ENCODE measurements around the gene KRT79.

The KRT79 gene

DNA sequence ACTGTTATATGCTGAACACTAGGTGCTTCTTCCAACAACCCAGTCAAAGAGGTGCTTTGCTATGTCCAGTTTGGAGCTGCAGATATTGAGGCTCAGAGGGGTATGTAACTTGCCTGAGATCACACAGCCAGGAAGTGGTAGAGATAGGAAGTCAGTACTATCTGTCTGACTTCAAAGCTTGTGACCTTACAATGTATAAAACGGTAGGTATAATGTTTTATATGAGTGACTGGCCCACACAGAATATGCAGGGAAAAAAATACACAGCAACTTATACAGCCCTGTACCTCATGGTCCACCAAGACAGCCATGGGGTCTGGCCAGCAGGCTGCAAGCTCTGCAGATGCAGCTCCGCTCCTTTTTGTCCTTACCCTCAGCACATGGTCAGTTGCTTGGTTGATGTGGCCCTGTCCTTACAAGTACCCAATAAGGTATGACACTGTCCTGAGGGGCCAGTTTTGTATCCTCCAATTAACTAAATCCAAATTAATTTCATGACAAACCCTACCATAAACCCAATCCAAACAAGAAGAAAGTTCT lies 16.3 kb downstream of the KRT79 start:
- DNase-seq = no peak

DNA sequence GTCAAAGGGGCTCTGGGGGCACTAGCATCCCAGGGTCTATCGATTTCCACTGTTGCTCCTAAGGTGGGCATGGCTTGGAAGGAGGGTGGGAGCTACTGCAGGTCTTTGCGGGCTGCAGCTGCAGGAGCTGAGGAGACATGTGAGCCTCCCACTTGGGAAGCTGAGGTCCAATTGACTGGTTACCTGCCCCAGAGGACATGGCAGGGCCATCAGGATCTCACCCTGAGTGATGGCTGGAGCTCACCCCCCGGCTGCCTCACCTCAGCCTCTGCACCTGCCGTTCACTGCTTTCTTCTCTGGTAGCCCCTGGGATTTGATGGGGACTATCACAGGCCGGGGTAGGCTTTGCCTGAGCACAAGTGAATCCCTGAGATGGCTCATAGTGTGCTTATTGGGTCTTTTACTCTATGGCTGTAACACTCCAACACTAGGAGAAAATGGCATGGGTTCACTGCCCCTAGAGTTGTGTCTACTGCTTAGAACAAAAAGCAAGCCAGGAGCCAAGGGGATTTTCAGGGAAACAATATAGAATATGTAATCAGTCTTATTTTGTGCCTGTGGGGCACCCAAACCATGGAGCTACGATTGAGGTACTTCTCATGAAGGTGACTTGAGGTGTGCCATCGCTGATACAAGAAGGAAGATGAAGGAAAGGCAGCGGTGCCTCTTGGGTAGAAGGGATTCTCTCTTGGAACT lies 17.0 kb downstream of the KRT79 start:
- no peak for DNase-seq

DNA sequence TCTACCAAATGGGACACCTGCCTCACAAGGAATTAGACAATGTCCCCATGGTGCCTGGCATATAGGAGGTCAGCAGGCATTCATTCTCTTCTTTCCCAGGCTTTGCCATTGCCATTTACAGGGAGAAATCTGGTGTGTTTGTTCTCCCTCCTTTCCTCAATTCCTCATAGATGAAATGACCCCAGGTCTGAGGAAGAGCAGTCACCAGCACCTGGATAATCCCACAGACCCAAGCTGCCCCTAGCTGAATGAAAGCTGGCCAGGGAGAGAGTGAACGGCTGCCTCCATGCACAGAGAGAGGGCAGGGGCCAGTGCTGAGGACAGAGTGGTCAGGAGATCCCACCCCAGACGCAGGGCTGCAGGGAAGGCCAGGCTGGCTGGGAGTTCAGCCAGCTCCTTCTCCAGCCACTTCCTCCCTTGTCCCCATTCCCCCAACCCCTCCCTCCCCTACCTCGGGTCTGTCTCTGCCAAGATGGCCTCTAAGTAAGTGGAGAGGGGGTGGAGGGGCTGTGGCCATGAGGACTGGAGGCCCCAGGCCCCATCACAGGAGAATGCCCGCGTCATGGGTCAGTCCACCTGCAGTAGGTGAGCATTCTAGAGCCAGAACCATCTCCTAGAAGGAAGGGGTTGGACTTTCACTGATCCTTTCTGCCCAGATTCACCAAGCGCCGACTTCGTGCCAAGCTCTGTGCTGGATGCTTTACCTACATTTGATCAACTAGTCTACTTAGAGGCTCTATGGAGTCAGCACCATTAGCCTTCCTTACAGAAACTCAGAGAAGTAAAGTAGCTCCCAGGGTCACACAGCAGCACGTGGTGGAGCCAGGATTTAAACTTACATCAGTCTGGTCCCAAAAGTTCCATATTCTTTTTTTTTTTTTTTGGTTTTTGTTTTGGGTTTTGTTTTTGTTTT lies 18.2 kb downstream of the KRT79 start:
- DNase-seq = no peak

DNA sequence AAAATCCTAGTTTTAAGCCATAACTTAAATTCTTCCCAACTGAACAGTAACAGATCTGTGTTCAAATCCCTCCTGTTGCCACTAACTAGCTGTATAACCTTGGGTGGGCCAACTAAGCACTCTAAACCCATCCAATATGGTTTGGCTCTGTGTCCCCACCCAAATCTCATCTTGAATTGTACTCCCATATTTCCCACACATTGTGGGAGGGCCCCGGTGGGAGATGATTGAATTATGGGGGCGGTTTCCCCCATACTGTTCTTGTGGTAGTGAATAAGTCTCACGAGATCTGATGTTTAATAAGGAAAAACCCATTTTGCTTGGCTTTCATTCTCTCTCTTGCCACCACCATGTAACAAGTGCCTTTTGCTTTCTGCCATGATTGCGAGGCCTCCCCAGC lies 18.9 kb downstream of the KRT79 start:
- DNase-seq = no peak

DNA sequence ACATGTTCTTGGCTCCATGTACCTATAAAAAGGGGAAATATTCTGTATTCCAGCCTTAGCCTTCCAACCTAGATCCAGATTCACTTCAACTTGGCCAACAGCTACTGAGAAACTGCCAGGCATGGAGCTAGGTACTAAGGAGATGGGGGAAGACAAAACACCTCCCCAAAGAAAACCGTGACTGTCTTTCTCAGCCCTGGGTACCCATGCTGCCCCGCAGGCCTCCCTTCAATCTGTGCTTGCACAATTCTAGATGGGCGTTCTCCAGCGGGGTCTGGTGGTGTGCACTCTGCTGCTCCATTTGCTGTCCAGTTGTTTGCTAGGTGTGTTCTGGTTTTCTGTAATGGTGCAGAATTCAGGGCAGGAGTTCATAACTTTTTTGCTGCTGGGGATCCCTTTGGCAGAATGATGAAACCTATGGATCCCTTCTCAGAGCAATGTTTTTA lies 19.4 kb downstream of the KRT79 start:
- DNase-seq = no peak

DNA sequence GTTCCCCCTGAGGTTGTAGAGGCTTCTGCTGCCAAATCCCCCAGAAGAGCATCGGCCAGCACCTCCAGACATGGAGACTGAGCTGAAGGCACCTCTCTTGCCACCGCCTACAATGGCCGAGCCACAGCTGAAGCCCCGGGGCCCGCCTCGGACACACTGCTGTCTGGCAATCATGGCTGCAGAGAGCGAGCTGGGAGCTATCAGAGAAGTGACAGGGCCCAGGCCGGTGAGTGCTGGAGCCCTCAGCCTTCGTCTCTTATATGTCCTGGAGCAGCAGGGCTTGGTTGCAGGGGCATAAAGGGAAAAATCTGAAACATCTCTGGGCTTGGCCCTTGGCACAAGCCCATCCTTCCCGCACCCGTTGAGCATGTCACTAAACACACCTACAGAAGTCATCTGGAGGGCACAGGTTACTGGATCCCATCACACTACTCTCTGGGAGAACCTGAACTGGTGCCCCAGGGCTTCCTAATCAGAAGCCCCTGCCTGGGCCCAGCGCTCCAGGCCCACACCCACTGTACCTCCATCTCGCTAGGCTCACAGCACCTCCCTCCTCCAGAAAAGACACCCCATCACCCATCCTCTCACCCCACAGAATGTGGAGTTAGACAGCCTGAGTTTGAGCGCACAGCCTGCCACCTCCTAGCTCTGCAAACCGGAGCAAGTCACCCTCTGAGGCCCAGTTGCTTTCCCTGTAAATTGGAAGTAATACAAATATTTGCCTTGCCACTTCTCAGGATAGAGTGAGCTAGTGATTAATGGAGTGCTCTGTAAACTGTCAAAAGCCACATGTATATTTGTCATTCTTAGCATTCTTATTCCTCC lies 20.0 kb downstream of the KRT79 start, which contains the start of gene KRT4:
Gene KRT4, minus strand, starts transcription at position 232 of the 825 bp plus-strand sequence. Its CDS starts 58 bp downstream, at position 174.
- no peak for DNase-seq

DNA sequence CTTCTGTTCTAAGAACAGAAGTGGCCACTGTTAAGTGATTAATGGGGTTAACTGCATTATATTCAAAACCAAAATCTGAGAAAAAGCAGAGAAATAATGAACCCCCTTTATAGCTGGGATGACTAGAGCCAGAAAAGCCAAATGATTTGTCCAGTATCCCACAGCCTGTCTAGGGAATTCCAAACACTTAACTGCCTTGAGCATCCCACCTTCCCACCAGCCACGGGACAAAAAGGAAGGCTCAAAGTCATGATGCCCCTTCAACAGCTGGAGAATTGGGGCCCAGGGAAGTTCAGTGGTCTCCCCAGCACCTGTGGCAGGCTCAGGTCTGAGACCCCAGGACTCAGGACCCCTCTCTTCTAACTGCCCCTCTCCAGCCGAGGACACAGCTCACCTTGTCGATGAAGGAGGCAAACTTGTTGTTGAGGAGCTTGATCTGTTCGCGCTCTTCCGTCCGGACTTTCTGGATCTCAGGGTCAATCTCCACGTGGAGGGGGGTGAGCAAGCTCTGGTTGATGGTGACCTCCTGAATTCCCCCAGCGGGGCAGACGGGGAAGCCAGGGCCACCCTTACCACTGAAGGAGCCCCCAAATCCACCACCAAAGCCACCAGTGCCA lies 20.8 kb downstream of the KRT79 start:
- DNase-seq = no peak

DNA sequence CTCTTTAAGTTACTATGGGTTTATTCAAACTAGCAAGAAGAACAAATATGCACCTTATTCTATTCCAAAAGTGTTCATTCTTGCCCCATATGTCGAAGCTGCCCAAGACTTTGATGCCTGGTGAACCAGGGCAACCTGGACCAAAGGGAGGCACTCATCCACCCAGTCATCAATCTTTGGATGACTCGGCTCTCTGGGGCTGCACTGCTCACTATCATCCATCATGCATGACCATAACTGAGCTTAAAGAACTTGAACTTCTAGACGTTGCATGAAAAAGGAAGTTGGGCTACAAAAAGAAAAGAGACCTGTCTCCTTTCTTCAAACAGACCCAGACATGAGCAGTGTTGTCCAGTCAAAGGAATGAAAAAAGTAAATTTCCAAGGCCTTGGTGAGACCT lies 21.4 kb downstream of the KRT79 start:
- DNase-seq = no peak

DNA sequence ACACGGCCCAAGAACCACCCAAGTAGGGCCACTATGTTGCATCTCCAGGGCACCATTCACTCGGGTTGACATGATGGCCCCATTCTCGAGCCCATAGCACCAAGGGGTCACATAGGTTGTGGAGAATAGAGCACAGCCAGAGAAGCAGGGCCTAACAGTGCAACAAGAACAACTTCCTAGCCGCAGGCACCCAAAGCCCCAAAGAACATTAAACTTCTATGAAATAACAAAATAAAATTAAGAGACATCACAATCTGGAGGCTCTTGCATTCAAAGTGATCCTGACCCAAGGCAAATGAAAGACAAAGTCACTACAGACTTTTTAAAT lies 22.1 kb downstream of the KRT79 start:
- DNase-seq = no peak

DNA sequence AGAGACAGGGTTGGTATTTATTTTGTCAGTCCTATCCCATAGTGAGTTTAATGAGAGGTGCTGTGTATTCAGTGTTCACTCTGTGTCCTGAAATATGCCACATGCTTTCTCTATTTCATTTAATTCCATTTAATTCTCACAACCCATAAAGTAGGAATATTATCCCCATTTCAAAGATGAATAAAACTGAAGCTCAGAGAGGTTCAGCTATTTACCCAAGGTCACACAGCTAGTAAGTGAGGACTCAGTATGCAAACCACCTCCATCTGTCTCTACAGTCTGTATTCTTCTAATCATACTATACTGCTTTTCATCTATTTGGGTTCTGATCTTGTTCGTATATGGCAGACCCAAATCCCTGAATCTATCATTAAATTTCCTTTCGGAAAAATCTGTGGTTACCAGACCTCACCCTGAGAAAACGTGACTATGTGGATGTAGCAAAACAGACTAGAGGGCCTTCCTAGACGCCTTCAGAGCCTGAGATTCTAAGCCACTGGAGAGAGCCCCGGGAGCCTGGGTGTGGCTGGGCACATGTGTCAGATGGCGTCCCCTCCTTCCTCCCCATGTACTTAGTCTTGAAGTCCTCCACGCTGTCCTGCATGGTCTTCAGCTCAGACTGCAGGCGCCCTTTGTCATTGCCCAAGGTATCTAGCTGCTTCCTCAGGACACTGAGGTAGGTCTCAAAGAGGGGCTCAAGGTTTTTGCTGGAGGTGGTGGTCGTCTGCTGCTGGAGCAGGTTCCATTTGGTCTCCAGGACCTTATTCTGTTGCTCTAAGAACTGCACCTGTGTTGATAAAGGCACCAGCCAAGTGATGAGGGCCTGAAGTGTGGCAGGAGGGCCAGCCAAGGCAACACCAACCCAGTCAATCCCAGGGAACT lies 22.7 kb downstream of the KRT79 start:
- no peak for DNase-seq

DNA sequence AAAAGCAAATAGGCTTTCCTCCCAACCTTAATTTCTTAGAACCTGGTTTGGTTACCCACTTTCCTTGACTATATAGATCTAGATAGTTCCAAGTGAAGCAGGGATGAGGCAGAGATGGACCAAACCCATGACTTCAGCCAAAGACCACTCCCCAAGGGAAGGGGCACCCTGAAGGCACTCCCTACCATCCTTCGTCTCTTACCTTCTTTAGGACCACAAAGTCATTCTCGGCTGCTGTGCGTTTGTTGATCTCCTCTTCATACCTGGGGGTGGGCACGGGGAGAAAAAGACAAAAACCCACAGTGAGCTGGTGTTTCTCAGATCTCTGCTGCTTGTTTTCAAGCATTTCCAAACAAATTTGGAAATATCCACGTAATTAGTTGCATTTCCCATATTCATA lies 23.6 kb downstream of the KRT79 start:
- DNase-seq = no peak

DNA sequence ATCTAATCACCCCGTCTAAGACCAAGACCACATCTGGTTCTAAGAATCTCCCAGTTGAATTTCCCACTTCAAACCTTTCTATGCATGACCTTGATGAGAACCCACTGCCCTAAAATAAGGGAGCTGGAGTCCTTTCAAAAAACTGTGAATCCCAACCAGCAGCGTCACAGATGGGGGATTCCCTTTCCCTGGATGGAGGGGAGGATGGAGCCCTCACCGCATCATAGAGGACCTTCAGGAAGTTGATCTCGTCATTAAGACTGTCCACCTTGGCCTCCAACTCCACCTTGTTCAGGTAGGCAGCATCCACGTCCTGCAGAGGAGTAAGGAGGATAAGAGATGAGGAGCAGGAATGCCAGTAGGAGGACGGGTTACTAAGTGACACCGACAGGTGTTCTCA lies 24.9 kb downstream of the KRT79 start:
- DNase-seq = no peak

DNA sequence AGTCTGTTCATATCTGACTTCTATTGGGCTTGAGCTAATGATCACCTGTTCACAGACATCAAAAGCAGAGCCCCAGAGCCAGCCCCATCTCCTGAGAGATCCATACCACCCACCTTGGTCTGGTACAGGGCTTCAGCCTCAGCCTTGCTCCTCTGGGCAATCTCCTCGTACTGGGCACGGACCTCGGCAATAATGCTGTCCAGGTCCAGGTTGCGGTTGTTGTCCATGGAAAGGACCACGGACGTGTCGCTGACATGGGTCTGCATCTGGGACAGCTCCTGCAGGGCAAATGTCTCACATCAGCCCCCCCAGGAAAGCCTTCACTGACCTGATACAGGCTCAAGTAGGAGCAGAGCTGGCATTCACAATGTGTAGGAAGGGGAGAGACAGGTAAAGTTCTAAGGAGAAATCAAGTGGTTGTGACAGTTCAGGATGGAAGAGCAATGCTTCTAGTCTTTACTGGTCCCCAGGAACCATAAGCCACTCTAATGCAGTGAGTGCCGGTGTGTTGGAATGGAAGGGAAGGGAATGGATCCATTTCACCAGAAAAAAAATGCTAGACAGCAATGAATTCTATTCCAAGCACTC lies 25.4 kb downstream of the KRT79 start:
- no peak for DNase-seq

DNA sequence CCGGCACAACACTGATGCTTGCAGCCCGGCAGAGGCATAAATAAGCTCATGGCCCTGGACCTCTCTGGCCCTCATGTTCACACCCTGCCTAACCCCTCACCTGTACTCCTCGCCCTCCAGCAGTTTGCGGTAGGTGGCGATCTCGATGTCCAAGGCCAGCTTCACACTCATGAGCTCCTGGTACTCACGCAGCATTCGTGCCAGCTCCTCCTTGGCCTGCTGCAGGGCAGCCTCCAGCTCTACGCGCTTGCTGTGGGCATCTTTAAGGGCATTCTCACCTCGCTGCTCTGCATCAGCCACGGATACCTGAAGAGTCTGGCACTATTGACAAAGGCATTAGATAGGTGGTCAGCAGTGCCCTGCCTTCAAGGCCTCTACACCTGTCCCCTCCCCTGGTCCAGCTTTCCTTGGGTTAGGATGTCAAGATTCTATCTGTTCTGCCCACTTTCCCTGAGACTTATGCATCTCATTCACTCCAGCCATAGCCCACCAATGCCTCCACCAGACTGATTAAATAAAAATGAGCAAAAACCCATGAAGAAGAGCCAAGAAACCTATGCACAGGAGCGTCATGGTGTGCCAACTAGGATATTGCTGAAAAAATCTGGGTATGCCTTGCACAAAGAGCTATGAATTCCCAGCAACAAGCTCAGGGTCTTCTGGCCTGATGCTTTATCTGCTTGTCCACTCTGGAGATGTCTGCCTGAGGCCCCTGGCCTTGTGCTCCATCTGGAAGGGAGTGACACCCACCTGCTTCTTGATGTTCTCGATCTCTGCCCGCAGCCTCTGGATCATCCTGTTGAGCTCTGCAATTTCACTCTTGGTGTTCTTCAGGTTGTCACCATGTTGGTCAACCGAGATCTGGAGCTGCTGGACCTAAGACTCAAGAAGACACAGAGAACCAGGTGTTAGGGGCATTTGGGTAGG lies 26.3 kb downstream of the KRT79 start:
- no peak for DNase-seq

DNA sequence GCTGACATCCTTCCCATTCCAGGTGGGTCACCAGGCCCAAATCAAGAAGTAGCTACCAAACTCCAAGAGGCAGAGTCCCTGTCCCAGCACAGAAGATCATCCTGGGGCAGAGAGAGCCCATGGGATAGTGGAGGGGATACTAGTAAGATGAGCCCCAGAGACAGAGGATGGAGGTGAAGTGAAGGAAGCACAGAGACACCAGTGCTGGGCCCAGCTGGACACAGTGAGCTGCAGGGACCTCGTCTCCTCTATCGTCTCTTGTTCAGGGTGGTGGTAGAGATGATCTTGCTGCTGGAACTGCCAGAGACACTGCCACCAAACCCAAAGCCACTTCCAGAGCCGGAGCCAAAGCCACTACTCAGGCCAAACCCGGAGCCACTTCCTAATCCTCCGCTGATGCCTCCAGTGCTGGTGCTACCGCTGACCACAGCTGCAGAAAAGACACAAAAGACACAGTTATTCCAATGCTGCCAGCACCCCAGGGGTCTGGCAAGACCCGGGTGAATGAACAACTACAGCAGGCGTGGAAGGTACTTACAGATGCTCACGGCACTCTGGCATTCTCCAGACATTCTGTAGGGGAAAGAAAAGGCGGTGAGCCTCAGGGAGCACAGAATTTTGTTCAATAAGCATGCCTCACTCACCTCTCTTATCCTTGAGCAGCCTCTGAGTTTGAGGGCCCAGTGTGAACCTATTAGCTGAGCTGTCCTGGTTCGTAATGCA lies 27.1 kb downstream of the KRT79 start:
- DNase-seq = no peak

DNA sequence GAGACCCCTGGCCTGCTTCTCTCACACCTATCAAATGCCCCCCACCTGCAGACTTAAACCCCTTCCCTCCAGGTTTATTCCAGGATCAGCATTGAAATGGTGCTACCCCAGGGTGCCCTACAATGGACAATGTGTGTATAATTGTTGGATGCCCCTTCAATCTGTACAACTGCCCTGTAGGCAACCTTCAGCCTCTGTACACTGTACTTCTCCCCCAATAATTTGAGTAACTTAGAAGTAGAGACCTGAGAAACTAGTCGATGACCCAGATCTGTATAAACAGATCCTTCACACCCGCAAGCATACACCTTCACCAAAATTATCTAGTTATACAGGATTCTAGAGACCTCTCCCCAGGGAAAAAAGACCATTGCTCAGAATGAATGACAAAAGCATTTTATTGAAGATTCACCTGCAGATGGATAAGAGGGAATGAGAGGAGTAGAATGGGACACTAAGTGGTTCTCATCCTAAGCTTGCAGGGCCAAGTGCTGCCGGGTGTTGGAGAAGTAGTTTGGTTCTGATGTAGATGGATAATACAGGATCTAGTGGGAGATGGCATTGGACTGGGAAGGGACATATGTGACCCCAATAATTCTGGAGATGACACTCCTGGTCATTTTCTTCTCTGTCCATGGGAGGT lies 27.8 kb downstream of the KRT79 start:
- no peak for DNase-seq

DNA sequence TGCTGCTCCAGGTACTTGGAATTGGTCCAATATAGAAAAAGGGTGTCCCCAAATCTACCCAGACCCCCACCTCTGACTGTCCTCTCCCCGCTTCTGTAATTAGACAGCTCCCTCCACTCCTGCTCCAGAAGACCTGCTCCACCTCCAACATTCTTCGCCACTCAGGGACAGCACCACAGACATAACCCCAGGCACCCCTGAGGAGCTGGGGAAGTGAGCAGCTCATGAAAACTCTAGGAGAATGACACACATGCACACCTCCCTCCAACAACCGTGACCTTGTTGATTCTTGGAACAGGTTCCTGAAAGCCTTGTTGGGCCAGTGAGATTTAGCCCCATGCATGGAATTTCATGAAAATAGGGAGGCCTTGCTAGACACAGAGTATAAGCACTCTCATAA lies 28.4 kb downstream of the KRT79 start:
- DNase-seq = no peak

DNA sequence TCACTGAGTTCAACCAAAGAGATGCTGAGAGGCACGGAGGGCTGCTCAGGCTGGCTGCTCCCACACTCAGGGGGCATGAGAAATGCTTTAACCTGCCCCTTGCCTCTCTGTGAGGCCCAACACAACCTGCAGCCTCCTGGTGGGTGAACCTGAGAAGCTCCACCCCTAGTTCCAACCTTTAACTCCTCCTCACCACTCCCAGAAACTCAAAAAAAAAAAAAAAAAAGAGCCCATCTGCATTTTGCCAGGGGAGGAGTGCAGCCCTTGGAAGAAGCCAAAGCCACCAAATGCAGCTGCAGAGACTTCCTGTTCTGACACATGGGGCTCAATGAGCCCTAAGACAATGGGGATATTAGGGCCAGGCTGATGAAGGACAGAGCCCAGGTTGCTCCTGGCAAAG lies 29.1 kb downstream of the KRT79 start:
- no peak for DNase-seq

DNA sequence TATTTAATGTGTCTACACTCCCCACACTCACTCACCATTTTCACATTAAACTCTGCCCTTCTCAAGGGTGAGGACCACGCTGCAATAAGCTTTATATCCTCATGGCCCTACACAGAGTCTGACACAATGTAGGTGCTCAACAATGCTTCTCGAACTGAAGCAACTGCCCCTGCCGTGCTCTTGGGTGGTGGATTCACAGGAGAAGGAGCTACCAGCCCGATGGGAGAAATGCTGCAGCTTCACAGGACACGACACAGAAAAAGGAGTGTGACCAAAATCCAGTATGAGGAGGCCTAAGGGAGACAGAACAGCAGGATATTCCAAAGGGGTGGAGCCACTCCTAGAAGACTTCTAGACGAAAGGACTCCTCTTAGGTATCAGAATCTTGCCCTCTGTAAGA lies 31.7 kb downstream of the KRT79 start:
- no peak for DNase-seq

All from CD4-positive, alpha-beta T cell treated with Interleukin-17A for 4 hours (primary cell).